HG02970 (cell line): ENCODE results near the gene ZNF391.
A peak's percentile ranks its signal among the peaks of the same experiment; 100 is the strongest.
"Not testable (repeated sequence)": the region's sequence is repeated elsewhere in the genome, so short reads cannot be mapped to it uniquely, and the experiment has no call there.

Source experiments
- ATAC-seq: cut with Tn5 transposase; IDR thresholded peaks from one replicate; pipeline ENCODE4 v1.9.1; 2021; ENCODE audit warnings: mild to moderate bottlenecking, moderate library complexity, moderate number of reproducible peaks; ENCODE audit not compliant: unreplicated experiment, low FRiP score

The ZNF391 gene

DNA sequence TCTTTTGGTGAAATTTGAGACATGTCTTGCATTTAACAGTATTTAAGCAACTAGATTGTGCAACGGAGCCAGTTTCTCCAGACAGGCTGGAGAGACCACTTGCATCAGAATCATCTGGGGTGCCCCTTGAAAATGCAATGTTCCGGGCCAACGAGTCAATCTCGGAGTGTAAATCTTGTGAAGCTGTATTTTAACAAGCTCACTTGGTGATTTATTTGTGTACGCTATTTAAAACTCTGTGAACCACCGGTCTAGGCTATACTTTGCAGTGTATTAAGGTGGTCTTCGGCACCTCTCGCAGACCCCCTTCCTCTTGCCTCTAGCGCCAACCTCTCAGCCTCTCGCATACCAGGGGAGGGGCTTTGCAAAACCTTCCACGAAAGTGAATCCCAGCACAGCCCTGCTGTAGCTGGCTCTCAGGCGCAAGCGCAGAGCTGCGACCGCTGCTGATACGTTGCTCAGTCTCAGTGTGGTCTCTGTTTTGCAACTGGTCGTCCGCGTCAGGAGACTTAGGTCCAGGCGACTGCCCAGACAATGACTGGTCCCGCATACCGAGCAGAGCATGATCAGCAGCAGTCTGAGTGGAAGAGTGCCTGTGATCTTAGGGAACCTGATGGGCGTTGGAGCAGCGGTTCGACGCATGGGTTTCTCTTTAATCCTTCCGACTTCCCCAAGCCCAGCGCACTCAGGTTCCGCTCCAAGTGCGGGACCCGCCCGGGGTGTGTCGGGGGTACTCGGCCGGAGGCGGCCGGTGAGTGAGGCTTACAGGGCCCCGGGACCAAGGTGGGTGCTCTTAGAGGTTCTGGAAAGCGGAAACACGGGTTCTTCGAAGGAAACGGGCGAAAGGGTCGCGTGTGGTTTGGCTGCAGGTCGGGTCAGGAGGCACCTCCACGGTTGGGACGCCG lies at the start of gene ZNF391:
TSS of gene ZNF391 (plus strand) at position 467 of the 905 bp plus-strand sequence. CDS start 11,612 bp downstream, outside the sequence.
- peak; percentile 75 for ATAC-seq

DNA sequence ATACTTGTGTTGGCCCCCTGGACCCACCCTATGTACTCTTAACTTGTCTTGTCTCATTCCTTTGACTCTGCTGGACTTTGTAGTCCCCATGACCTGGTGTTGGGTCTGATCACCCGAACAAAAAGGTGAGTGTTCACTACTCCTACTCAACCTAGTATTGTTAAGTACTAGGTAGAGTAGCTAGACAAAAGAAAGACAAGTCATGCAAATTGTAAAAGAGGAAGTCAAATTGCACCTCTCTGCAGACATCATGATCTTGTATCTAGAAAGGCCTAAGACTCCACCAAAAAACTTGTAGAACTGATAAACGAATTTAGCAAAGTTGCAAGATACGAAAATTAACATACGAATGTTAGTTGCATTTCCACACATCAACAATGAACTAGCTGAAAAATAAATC lies 35.7 kb upstream of the ZNF391 start:
- ATAC-seq, result no peak

DNA sequence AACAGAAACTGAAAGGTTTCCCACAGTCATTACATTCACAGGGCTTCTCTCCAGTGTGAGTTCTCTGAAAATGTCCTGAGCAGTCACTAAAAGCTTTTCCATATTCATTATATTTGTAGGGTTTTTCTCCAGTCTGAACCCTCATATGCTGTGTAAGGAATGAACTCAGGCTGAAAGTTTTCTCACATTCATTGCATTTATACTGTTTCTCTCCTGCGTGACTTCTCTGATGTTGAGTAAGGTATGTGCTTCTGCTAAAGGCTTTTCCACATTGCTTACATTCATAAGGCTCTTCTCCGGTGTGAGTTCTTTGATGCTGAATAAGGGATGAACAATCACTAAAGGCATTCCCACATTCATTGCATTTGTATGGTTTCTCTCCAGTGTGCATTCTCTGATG lies 29.8 kb upstream of the ZNF391 start:
- no peak for ATAC-seq

DNA sequence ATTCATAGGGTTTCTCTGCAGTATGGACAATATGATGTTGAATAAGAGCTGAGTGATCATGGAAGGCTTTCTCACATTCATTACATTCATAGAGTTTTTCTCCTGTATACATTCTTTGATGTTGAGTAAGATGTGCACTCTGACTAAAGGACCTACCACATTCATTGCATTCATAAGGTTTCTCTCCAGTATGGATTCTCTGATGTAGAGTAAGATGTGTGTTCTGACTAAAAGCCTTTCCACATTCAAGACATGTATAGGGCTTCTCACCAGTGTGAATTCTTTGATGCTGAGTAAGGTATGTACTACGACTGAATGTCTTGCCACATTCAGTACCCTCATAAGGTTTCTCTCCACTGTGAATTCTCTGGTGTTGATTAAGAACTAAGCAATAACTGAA lies 29.3 kb upstream of the ZNF391 start:
- no peak for ATAC-seq

DNA sequence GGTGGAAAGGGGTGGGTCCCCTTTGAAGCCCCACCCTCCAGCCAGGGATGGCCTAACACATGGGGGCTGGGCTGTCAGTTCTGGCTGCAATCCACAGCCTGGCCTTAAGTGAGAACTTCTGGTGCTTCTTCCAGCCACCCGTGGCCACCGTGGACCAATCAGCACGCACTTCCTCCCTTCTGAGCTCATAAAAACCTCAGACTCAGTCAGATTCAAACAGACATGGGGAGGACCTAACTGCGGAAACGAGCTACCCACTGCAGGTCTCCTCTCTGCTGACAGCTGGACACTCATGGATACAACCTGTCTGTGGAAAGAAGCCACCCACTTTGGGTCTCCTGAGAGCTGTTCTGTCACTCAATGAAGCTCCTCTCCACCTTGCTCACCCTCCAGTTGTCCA lies 20.4 kb upstream of the ZNF391 start:
- ATAC-seq, result no peak

DNA sequence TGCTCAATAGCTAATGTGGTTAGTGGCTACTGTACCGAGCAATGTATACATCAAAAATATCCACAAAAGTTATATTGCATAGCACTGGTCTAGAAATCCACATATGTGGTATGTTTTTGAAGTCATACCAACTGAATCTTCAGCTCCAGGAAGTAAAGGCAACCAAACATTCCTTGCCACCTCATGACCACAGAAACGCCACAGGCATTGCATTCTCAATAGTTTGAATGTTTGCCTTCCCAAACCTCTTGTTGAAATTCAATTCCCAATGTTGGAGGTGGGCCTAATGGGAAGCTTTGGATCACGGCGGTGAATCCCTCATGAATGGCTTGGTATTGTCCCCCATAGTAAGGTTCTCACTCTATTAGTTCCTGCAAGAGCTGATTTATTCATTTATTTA lies 18.2 kb upstream of the ZNF391 start:
- ATAC-seq, result no peak

DNA sequence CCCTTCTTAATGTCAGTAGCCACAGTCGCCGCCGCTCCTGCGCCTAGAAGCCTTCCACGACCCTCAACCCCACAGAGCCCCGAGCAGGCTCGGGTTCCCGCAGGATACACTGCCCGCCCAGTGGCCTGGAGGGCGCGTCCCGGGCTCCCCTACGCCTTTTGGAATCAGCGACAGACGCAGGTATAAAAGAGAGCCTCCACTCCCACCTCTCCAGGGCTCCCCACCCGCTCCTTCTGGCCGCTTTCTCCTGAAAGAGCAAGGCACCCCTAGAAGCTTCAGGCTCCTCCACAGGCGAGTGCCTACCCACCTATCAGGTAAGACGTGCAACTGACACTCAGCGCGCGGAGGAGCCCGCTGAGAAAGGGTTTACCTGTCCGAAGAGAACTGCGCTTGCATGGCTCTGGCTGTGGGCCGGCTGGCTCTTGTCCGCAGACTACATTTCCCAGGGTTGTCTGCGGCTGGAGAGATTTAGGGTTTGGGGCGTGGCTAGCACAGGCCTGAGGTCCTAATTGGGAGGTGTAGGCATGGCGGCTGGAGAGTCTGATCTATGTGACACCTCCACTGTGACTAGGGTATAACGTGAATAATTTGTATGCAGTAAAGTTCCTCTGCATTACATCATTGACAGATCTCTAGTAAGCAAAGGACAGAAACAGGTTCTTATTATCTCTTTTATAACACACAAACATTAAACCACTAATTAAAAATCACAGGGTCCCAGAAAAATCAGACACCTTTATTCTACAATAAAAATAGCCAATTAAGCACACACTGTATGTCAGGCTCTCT lies 13.5 kb upstream of the ZNF391 start:
- ATAC-seq, result no peak

DNA sequence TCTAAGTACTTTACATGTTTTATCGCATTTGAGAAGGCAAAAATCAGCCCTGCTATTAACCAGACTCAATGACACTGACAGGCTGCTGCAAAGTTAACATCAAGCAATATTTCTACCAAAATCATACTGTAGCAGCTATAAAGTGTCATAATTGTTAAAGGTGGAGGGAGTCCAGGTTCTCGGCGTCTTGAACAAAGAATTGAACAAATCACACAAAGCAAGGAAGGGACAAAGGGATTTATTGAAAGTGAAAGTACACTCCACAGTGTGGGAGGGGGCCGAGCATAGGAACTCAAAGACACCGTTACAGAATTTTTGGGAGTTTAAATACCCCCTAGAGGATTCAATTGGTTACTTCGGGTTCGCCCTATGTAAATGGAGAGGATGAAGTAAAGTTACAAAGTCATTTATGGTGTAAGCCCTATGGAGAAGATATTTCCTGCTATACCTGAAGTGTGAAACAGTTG lies 12.9 kb upstream of the ZNF391 start:
- ATAC-seq, result no peak

DNA sequence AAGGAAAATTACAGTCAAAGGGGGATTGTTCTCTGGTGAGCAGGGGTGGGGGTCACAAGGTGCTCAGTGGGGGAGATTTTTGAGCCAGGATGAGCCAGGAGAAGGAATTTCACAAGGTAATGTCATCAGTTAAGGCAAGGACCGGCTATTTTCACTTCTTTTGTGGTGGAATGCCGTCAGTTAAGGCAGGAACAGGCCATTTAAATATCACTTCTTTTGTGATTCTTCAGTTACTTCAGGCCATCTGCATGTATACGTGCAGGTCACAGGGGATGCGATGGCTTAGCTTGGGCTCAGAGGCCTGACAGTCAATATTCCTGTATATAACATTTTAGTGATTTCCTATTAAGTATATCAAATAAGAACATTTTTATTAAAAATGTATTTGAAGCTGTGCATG lies 10.2 kb upstream of the ZNF391 start:
- ATAC-seq, result not testable (repeated sequence)

DNA sequence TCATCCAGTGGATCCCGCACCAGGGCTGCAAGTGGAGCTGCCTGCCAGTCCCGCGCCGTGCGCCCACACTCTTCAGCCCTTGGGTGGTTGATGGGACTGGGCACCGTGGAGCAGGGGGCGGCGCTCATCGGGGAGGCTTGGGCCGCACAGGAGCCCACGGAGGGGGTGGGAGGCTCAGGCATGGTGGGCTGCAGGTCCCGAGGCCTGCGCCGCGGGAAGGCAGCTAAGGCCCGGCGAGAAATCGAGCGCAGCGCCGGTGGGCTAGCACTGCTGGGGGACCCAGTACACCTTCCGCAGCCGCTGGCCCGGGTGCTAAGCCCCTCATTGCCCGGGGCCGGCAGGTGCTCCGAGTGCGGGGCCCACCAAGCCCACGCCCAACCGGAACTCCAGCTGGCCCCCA lies 7.6 kb upstream of the ZNF391 start:
- not testable (repeated sequence) for ATAC-seq

DNA sequence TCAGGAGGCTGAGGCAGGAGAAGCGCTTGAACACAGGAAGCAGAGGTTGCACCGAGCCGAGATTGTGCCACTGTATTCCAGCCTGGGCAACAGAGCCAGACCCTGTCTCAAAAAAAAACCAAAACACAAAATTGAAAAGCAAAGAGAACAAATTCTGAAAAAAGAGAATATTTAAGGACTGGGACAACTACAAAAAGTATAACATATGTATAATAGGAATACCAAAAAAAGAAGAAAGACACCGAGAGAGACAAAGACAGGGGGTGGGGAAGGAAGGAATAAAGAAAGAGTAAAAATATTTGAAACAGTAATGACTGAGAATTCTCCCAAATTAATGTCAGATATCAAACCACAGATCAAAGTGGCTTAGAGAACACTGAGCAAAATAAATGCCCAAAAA lies 5.5 kb upstream of the ZNF391 start:
- no peak for ATAC-seq

DNA sequence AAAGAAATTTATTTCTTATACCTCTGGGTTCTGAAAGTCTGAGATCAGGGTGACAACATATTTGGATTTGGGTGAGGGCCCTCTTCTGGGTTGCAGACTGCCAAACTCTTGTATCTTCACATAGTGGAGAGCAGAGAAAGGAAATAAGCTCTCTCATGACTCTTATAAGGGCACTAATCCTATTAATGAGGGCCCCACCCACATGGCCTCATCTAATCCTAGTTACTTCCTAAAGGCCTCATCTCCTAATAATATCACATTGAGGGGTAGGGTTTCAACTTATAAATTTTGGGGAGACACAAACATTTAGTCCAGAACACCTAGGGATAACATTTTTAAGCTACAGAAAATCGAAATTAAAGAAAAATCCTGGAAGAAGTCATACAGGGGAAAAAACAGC lies 5.1 kb upstream of the ZNF391 start:
- no peak for ATAC-seq

DNA sequence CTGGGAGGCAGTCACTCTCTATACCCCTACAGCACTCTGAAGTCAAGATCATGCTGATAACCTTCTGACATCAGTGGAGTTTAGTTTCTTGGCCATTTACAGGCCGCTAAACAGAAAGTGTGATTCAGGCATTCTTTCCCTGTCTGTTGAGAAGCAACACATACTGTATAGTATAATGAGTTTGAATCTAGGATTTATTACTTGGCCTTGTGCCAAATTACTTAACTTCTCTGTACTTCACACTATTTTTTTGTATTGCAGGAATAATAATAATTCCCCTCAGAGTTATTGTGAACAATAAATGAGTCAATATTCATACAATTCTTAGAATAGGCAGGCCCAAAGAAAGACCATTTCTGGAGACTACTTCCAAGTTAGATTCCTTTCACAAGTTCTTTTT lies 4.1 kb downstream of the ZNF391 start:
- no peak for ATAC-seq

DNA sequence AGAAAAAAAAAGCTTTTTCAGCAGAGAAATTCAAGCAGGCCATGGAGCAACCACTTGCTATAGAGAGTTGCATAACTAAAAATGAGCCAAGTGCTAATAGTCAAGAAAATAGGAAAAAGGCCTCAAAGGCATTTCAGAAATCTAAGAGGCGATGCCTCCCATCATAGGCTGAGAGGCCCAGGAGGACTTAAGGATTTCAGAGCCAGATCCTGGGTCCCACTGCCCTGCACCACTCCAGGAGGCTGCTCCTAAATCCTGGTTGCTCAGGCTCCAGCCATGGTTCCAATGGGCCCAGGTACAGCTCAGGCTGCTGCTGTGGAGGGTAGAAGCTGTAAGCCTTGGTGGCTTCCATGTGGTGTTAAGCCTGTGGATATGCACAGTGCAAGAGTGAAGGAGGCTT lies 5.5 kb downstream of the ZNF391 start:
- no peak for ATAC-seq

DNA sequence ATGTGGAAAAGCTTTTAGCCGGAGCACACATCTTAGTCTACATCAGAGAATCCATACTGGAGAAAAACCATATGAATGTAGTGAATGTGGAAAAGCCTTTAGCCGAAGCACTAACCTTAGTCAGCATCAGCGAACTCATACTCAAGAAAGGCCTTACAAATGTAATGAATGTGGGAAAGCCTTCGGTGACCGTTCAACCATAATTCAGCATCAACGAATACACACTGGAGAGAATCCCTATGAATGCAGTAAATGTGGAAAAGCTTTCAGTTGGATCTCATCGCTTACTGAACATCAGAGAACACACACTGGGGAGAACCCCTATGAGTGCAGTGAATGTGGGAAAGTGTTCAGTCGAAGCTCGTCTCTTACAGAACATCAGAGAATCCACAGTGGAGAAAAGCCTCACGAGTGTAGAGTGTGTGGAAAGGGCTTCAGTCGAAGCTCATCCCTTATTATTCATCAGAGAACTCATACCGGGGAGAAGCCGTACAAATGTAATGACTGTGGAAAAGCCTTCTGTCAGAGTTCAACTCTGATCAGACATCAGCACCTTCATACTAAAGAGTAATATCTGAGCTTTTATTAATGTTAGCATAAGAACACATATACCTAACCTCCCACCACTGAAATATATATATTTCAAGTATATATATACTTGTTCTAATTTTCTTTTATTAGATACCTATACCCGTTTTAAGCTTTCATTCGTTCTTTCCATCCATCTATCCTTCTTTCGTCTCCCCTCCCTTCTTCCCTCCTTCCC lies 12.5 kb downstream of the ZNF391 start:
- ATAC-seq, result no peak

DNA sequence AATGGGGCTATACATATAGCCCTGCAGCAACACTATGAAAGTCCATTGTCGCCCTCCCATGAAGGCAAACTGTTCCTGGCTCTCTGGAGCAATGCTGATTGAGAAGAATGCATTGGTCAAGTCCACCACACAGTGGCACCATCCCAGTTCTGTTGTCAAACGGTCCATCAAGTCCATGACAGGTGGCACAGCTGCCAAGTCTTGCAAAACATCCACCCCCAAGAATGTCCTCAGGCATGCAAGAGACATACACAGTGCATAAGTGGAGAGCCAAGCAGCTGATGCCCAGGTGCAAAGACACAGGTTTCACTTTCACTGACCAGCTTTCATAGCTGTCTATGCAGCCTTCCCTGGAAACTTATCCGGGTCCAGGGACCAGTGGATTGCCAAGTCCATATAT lies 17.5 kb downstream of the ZNF391 start:
- ATAC-seq, result no peak

DNA sequence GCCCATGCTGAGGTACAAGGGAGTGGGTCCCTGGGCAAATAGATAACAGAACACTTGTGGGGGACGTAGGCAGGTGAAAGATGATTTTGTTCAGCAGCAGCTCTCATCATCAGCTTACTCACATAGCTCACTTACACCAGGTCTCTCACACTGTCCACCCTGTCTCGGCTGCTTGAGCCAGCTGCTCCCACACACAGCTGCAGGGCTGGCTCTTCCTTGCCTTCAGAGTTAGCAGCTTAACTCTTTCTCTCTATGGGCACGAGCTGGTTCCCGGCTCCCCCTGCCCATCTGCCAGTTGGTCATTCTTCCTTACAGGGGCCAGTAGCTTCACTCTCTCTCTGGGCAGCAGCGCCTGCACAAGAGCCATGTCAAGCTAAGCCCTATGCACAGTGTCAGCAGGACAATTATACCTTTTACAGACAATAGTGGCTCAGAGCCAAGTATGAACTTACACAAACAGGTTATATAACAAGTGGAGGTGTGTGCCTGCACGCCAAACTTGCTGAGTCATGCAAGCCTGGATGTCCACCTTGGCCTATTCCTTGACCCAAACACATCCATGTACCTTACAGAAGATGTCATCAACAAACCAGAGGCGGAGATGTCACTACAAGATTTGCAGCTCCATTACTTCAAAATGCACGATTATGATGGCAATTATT lies 18.7 kb downstream of the ZNF391 start:
- ATAC-seq, result no peak

DNA sequence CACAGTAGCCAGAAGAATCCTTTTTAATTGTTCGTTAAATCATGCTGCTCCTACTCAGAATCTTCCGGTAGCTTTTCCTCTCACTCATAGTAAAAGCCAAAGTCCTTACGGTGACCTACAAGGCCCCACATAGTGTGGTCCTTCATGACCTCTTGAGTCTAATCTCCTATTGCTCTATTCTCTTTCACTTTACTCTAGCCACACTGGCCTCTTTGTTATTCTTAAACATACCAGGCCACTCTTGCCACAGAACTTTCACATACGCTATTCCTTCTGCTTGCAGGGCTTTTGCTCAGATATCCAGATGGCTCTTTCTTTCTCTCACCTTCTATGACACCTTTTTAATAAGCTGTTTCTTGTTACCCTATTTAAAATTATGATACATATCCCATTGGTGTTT lies 25.7 kb downstream of the ZNF391 start:
- ATAC-seq, result no peak

DNA sequence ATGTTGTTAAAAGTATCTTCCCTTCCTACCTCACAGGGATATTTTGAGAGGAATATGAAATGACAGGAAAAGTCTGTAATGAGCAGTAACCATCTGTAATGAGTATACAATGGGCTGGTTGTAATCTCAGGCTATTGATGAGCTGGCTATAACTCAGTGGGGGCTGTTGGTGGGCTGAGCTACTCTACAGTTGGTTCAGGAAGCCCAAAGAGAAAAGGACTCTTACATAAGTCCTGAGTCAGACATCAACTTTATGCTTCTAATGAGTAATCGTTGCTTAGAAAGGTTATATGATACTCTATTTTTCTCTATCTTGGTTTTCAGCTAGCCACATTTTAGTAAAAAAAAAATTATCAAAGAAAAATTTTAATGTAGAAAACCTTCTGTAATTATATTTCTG lies 26.4 kb downstream of the ZNF391 start:
- no peak for ATAC-seq

DNA sequence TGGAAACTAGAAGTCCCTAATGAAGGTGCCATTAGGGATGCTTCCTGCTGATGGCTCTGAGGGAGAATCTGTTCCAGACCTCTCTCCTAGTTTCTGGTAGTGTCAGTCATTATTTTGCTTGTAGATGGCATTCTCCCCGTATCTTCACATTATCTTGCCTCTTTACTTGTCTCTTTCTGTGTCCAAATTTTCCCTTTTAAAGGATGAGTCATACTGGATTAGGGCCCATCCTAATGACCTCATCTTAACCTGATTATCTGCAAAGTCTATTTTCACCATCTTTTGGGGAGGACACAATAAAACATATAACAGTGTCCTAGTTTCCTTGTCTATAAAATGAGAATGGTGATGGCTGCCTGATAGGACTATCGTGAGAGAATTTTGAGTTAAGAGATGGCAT lies 27.3 kb downstream of the ZNF391 start:
- no peak for ATAC-seq
